Testis (tissue), 3 donors: ENCODE measurements around the gene OCA2. TPM values are rescaled to one million over a fixed set of nuclear protein-coding genes. Genes with fewer than 3 reads are reported as not detected.
"Not testable (repeated sequence)": the region's sequence is repeated elsewhere in the genome, so short reads cannot be mapped to it uniquely, and the experiment has no call there.

Source experiments
- DNase-seq: peaks from one replicate; pipeline ENCODE4 v3.0.0-alpha.2; 2019
- H3K27ac ChIP-seq, 2 donors: fragments of 200-600 bp; sonication (generic); one replicate each; pipeline ENCODE4 v1.5.1; 2019
- H3K27me3 ChIP-seq: fragments of 200-600 bp; sonication (generic); one replicate; pipeline ENCODE4 v1.5.1; 2019
- H3K36me3 ChIP-seq: fragments of 200-600 bp; sonication (generic); one replicate; pipeline ENCODE4 v1.5.1; 2017; ENCODE audit warnings: low read depth; ENCODE audit errors: missing control alignments
- H3K4me1 ChIP-seq: fragments of 200-600 bp; sonication (generic); one replicate; pipeline ENCODE4 v1.5.1; 2019
- H3K4me3 ChIP-seq, 2 donors: fragments of 200-600 bp; sonication (generic); one replicate each; pipeline ENCODE4 v1.5.1; 2017 to 2019
- H3K9me3 ChIP-seq: fragments of 200-600 bp; sonication (generic); one replicate; pipeline ENCODE4 v1.5.1; 2017
- CTCF ChIP-seq, 3 experiments: fragments of 450-650 bp in 2 of 3; fragments of 200-600 bp in 1 of 3; sonication (generic) in 1 of 3; IDR thresholded peaks; one replicate each; pipeline ENCODE4 v1.5.1; 2016 to 2019; ENCODE audit warnings: antibody characterized with exemption in 3 of 3, mild to moderate bottlenecking in 2 of 3, moderate library complexity in 1 of 3
- POLR2A ChIP-seq: fragments of 450-650 bp; IDR thresholded peaks from one replicate; pipeline ENCODE4 v1.6.1; 2017; ENCODE audit warnings: antibody characterized with exemption, mild to moderate bottlenecking, moderate library complexity
- WGBS, 2 donors: methylation state at CpG; one replicate each; pipeline ENCODE4 v1.1.5; 2018; 5-methylcytosine and 5-hydroxymethylcytosine counted together
- intact Hi-C: fragments of 100-400 bp; cut with DNase I; formaldehyde crosslinking; loops from one replicate; pipeline ENCODE4 v1.15.1; 2023; ENCODE audit warnings: low total_unique reads
- polyA plus RNA-seq: library from polyadenylated mRNA; stranded (reverse); fragments of 350-450 nt; fragmentation: Illumina TruSeq; extraction: RNeasy Lipid Tissue Mini Kit (QIAGEN cat#74804); gene quantifications from one replicate; pipeline ENCODE4 v1.2.3, GENCODE V29; 2014; ENCODE audit warnings: low read depth, low replicate concordance; ENCODE audit not compliant: insufficient read depth
- total RNA-seq, 2 donors: library from RNA; depleted of rRNA; stranded (reverse); fragments of >200 nt; gene quantifications; one replicate each; pipeline ENCODE4 v1.2.3, GENCODE V29; 2016

The OCA2 gene
- total and polyA plus RNA-seq, 3 donors from 2014 or later = 2.6 to 7.2 (median 4.5) TPM

GRCh38 chr15:27853624-27854455 is 245.3 kb downstream of the OCA2 start:
- H3K4me3 ChIP-seq = no peak overlapping the region
- no peaks in the 10 kb centered on the region for H3K4me1 ChIP-seq
- H3K36me3 ChIP-seq = no peaks in the 10 kb centered on the region
- no peak for TF ChIP-seq POLR2A
- TF ChIP-seq CTCF (IDR thresholded peaks at IDR 0.05) = no peak
- 92 to 94% methylated on average over 12 to 15 of the region's 15 CpGs for whole genome bisulfite sequencing, 2 donors
- intact Hi-C loops = no loop called here
- no peak overlapping the region for H3K27ac ChIP-seq
- H3K27me3 ChIP-seq = no peaks in the 10 kb centered on the region
- H3K9me3 ChIP-seq = no peaks in the 10 kb centered on the region
- no peak for DNase-seq

GRCh38 chr15:27851858-27852210 is 247.3 kb downstream of the OCA2 start:
- Histone ChIP-seq H3K36me3 (no peaks in the 10 kb centered on the region), H3K27me3 (no peaks in the 10 kb centered on the region), H3K27ac (no peak overlapping the region), H3K4me1 (no peaks in the 10 kb centered on the region), H3K9me3 (no peaks in the 10 kb centered on the region), H3K4me3 (no peak overlapping the region)
- WGBS, 2 donors = 78 to 84% methylated on average over 4 of the region's 4 CpGs
- intact Hi-C loops = no loop called here
- DNase-seq = no peak
- TF ChIP-seq CTCF (IDR thresholded peaks at IDR 0.05) (no peak), POLR2A (no peak)

- WGBS, 2 donors = 81 to 91% methylated on average over 8 to 17 of the region's 17 CpGs
- TF ChIP-seq CTCF (IDR thresholded peaks at IDR 0.05) (no peak), POLR2A (no peak)
- Histone ChIP-seq H3K9me3 (no peaks in the 10 kb centered on the region), H3K36me3 (no peaks in the 10 kb centered on the region), H3K27ac (no peak overlapping the region), H3K4me3 (no peak overlapping the region), H3K27me3 (no peaks in the 10 kb centered on the region), H3K4me1 (no peaks in the 10 kb centered on the region)
- no peak for DNase-seq
- intact Hi-C loops = no loop called here
These were observed 247.9 kb downstream of the OCA2 start for GRCh38 chr15:27850981-27851857.

GRCh38 chr15:27850050-27850449 is 249.1 kb downstream of the OCA2 start:
- DNase-seq = no peak
- intact Hi-C loops = no loop called here

GRCh38 chr15:27848936-27849335 is 250.2 kb downstream of the OCA2 start:
- H3K4me3 ChIP-seq, DNase-seq, intact Hi-C loops, H3K36me3 ChIP-seq, H3K9me3 ChIP-seq, H3K27me3 ChIP-seq, H3K4me1 ChIP-seq, H3K27ac ChIP-seq: not testable (repeated sequence)
- whole genome bisulfite sequencing, 2 donors = 74 to 84% methylated on average over 5 of the region's 5 CpGs

More at GRCh38 chr15:27850050-27850449, 249.1 kb downstream of the OCA2 start:
- Histone ChIP-seq H3K27ac (no peak overlapping the region), H3K36me3 (no peaks in the 10 kb centered on the region), H3K4me3 (no peak overlapping the region), H3K9me3 (no peaks in the 10 kb centered on the region), H3K27me3 (no peaks in the 10 kb centered on the region), H3K4me1 (no peaks in the 10 kb centered on the region)
- WGBS, 2 donors = 87 to 98% methylated on average over 5 of the region's 5 CpGs
- no peak for TF ChIP-seq POLR2A
- TF ChIP-seq CTCF (IDR thresholded peaks at IDR 0.05) = no peak
